Esophagus muscularis mucosa (tissue), 2 donors: ENCODE measurements around the gene GATB.

Source experiments
- EP300 ChIP-seq: sonication (generic); formaldehyde crosslinking; IDR thresholded peaks from one replicate; pipeline ENCODE4 v1.6.1; 2017; ENCODE audit warnings: antibody characterized with exemption
- POLR2A ChIP-seq: fragments of 450-650 bp; IDR thresholded peaks from one replicate; pipeline ENCODE4 v1.6.1; 2017; ENCODE audit warnings: antibody characterized with exemption, moderate library complexity, mild to moderate bottlenecking, low read depth

GRCh38 chr4:151709071-151709470 is 51.7 kb downstream of the GATB start:
- no peak for TF ChIP-seq EP300
- TF ChIP-seq POLR2A: no peak
